Measurements from ENCODE around the gene EXOC2. TPM values are rescaled to one million over a fixed set of nuclear protein-coding genes. Genes with fewer than 3 reads are reported as not detected.

EXOC2 gene
- total and polyA plus RNA-seq, 2 of the 13 experiments (the other 11 are each of a cell fraction or from before 2014, with no cell fraction given) = 12.6 to 22.9 TPM

GRCh38 chr6:710601-711571 is 17.9 kb upstream of the EXOC2 start (continued):
- no peak for TF ChIP-seq STAG1 (CRISPR knock-in tag; IDR thresholded peaks at IDR 0.05)
- TF ChIP-seq GFI1 (CRISPR knock-in tag; IDR thresholded peaks at IDR 0.05; ENCODE audit: borderline replicate concordance) = no peak
- peak; percentile 78 for TF ChIP-seq ZNF501 (CRISPR knock-in tag; IDR thresholded peaks at IDR 0.05)
- no peak for TF ChIP-seq HINFP (CRISPR knock-in tag; IDR thresholded peaks at IDR 0.05; ENCODE audit: low read depth)
- TF ChIP-seq ZFP91 (CRISPR knock-in tag; IDR thresholded peaks at IDR 0.05; ENCODE audit: borderline replicate concordance) = peak; percentile 20; the same call in 1 of the 2 replicates
- TF ChIP-seq ZNF766 (CRISPR knock-in tag; IDR thresholded peaks at IDR 0.05; ENCODE audit: borderline replicate concordance) = 0 out of 2 replicates have a peak, but pooled peaks have one; percentile 30
- TF ChIP-seq KDM5A (IDR thresholded peaks at IDR 0.05; ENCODE audit: borderline replicate concordance, low read length) = no peak
- no peak for TF ChIP-seq SP5 (CRISPR knock-in tag; IDR thresholded peaks at IDR 0.05; ENCODE audit: borderline replicate concordance, low read depth)
- TF ChIP-seq ZNF503 (CRISPR knock-in tag; IDR thresholded peaks at IDR 0.05) = no peak
- no peak for TF ChIP-seq ZNF781 (CRISPR knock-in tag; IDR thresholded peaks at IDR 0.05; ENCODE audit: borderline replicate concordance, not compliant biosample characterization)
- TF ChIP-seq HHEX (CRISPR knock-in tag; IDR thresholded peaks at IDR 0.05) = no peak
- TF ChIP-seq ZNF619 (CRISPR knock-in tag; IDR thresholded peaks at IDR 0.05) = 0 out of 2 replicates have a peak, but pooled peaks have one; percentile 34
- no peak for TF ChIP-seq ZNF740 (CRISPR knock-in tag; IDR thresholded peaks at IDR 0.05)
- TF ChIP-seq ZNF446 (CRISPR knock-in tag; IDR thresholded peaks at IDR 0.05) = no peak
- no peak for TF ChIP-seq ZFP62 (CRISPR knock-in tag; IDR thresholded peaks at IDR 0.05)
- TF ChIP-seq ZNF253 (CRISPR knock-in tag; IDR thresholded peaks at IDR 0.05; ENCODE audit: borderline replicate concordance) = no peak
- TF ChIP-seq RARG (CRISPR knock-in tag; IDR thresholded peaks at IDR 0.05; ENCODE audit: low read depth) = no peak
- TF ChIP-seq ZNF777 (CRISPR knock-in tag; IDR thresholded peaks at IDR 0.05) = peak; percentile 63; the same call in 1 of the 2 replicates
- no peak for TF ChIP-seq GMEB2 (CRISPR knock-in tag; IDR thresholded peaks at IDR 0.05; ENCODE audit: low read depth)
- TF ChIP-seq CBX2 (IDR thresholded peaks at IDR 0.05; ENCODE audit: low read depth, low read length) = peak; percentile 29; the same call in 1 of the 2 replicates
- 0 out of 2 replicates have a peak, but pooled peaks have one; percentile 57 for TF ChIP-seq CBX2 (CRISPR knock-in tag; IDR thresholded peaks at IDR 0.05; ENCODE audit: low read depth)
- no peak for TF ChIP-seq MAFG (CRISPR knock-in tag; IDR thresholded peaks at IDR 0.05)

Measured in HepG2 (cell line).